HEK293 (cell line): Measurements from ENCODE around the gene HOXA4.
A peak's percentile ranks its signal among the peaks of the same experiment; 100 is the strongest.

Source experiments
- CTCF ChIA-PET: fragments of 350-600 bp; formaldehyde crosslinking; extraction: SDS; loops from one replicate; lab custom pipeline; 2021; ENCODE audit warnings: antibody characterized with exemption; lab: Yijun Ruan, JAX
- POLR2A ChIA-PET: fragments of 300-600 bp; formaldehyde crosslinking; extraction: SDS; loops from one replicate; lab custom pipeline; 2020; ENCODE audit warnings: antibody characterized with exemption, inconsistent platforms; lab: Yijun Ruan, JAX
- H3K27ac ChIP-seq: fragments of 200-500 bp; sonication (Bioruptor generic); 2 replicates; pipeline ENCODE4 v1.5.1; 2014; ENCODE audit warnings: low read depth, low read length, control low read depth, inconsistent platforms; ENCODE audit errors: extremely low read depth
- H3K36me3 ChIP-seq, 2 experiments: fragments of 200-500 bp in 1 of 2; sonication (Bioruptor generic) in 1 of 2; 1 replicate in 1 of 2; 2 replicates in 1 of 2; pipeline ENCODE4 v1.5.1; 2014 to 2017; ENCODE audit warnings: inconsistent platforms in 2 of 2, low read length in 2 of 2; ENCODE audit not compliant: control insufficient read depth in 2 of 2, insufficient read depth in 1 of 2
- H3K4me1 ChIP-seq: fragments of 200-500 bp; sonication (Bioruptor generic); 2 replicates; pipeline ENCODE4 v1.5.1; 2014; ENCODE audit warnings: mild to moderate bottlenecking, low read length, inconsistent platforms; ENCODE audit not compliant: control insufficient read depth, insufficient read depth
- H3K4me3 ChIP-seq: 2 replicates; pipeline ENCODE4 v1.5.1; 2011; ENCODE audit warnings: low read depth, mild to moderate bottlenecking, control low read depth, low read length, moderate library complexity
- H3K9me3 ChIP-seq: fragments of 200-500 bp; sonication (Bioruptor generic); 2 replicates; pipeline ENCODE4 v1.5.1; 2014; ENCODE audit warnings: low read depth, low read length, inconsistent platforms; ENCODE audit not compliant: control insufficient read depth, insufficient read depth
- GLIS1 ChIP-seq: fragments of 450-650 bp; formaldehyde crosslinking; IDR thresholded peaks from 2 replicates; pipeline ENCODE4 v1.5.1; 2016; ENCODE audit warnings: missing biosample characterization, missing genetic modification characterization
- HOXA7 ChIP-seq: sonication (generic); formaldehyde crosslinking; IDR thresholded peaks from 2 replicates; pipeline ENCODE4 v1.8.1; 2022; ENCODE audit warnings: missing genetic modification reagents, borderline replicate concordance
- KLF16 ChIP-seq: fragments of 450-650 bp; formaldehyde crosslinking; IDR thresholded peaks from 2 replicates; pipeline ENCODE4 v1.5.1; 2017; ENCODE audit warnings: missing biosample characterization, missing genetic modification characterization
- ZBTB7A ChIP-seq: fragments of 450-650 bp; formaldehyde crosslinking; IDR thresholded peaks from 2 replicates; pipeline ENCODE4 v1.5.1; 2016; ENCODE audit warnings: low read depth, missing biosample characterization, missing genetic modification characterization
- ZIC2 ChIP-seq: fragments of 450-650 bp; formaldehyde crosslinking; IDR thresholded peaks from 2 replicates; pipeline ENCODE4 v1.5.1; 2016; ENCODE audit warnings: missing biosample characterization, missing genetic modification characterization
- ZNF174 ChIP-seq: fragments of 450-650 bp; formaldehyde crosslinking; IDR thresholded peaks from 2 replicates; pipeline ENCODE4 v1.5.0; 2017; ENCODE audit warnings: missing biosample characterization, mild to moderate bottlenecking, missing genetic modification characterization
- ZNF391 ChIP-seq: fragments of 450-650 bp; formaldehyde crosslinking; IDR thresholded peaks from 2 replicates; pipeline ENCODE4 v1.5.1; 2016; ENCODE audit warnings: low read depth, missing biosample characterization, missing genetic modification characterization, borderline replicate concordance
- ZNF48 ChIP-seq: fragments of 450-650 bp; formaldehyde crosslinking; IDR thresholded peaks from 2 replicates; pipeline ENCODE4 v1.5.1; 2016; ENCODE audit warnings: missing biosample characterization, missing genetic modification characterization
- ZNF544 ChIP-seq: fragments of 450-650 bp; formaldehyde crosslinking; IDR thresholded peaks from 2 replicates; pipeline ENCODE4 v1.5.0; 2017; ENCODE audit warnings: missing biosample characterization, missing genetic modification characterization
- ZNF571 ChIP-seq: fragments of 450-650 bp; formaldehyde crosslinking; IDR thresholded peaks from 2 replicates; pipeline ENCODE4 v1.5.0; 2017; ENCODE audit warnings: missing biosample characterization, missing genetic modification characterization
- ZNF660 ChIP-seq: fragments of 450-650 bp; IDR thresholded peaks from 2 replicates; pipeline ENCODE4 v1.5.1; 2018; ENCODE audit warnings: missing biosample characterization, mild to moderate bottlenecking, missing genetic modification characterization
- ZNF777 ChIP-seq: fragments of 450-650 bp; formaldehyde crosslinking; IDR thresholded peaks from 2 replicates; pipeline ENCODE4 v1.5.1; 2017; ENCODE audit warnings: missing biosample characterization, missing genetic modification characterization, borderline replicate concordance
- ZNF791 ChIP-seq: fragments of 450-650 bp; formaldehyde crosslinking; IDR thresholded peaks from 2 replicates; pipeline ENCODE4 v1.5.1; 2016; ENCODE audit warnings: missing biosample characterization, missing genetic modification characterization
- TF ChIP-seq, protein P1 (sequence below): fragments of 450-650 bp; formaldehyde crosslinking; conservative IDR thresholded peaks from 2 replicates; pipeline ENCODE4 v1.5.1; 2016; ENCODE audit warnings: low read depth, missing biosample characterization, missing genetic modification characterization
- TF ChIP-seq, protein P2 (sequence below): fragments of 450-650 bp; formaldehyde crosslinking; IDR thresholded peaks from 2 replicates; pipeline ENCODE4 v1.5.1; 2017; ENCODE audit warnings: missing biosample characterization, missing genetic modification characterization
- TF ChIP-seq, protein P3 (sequence below): fragments of 450-650 bp; formaldehyde crosslinking; IDR thresholded peaks from 2 replicates; pipeline ENCODE4 v1.5.1; 2016; ENCODE audit warnings: missing biosample characterization, missing genetic modification characterization
- TF ChIP-seq, protein P4 (sequence below): fragments of 450-650 bp; formaldehyde crosslinking; optimal IDR thresholded peaks from 2 replicates; pipeline ENCODE3; 2016; ENCODE audit warnings: missing biosample characterization, mild to moderate bottlenecking, missing genetic modification characterization
- TF ChIP-seq, protein P5 (sequence below): fragments of 450-650 bp; formaldehyde crosslinking; IDR thresholded peaks from 2 replicates; pipeline ENCODE4 v1.5.1; 2016; ENCODE audit warnings: missing biosample characterization, missing genetic modification characterization
- TF ChIP-seq, protein P6 (sequence below): fragments of 450-650 bp; formaldehyde crosslinking; IDR thresholded peaks from 2 replicates; pipeline ENCODE4 v1.5.1; 2016; ENCODE audit warnings: missing biosample characterization, missing genetic modification characterization

HOXA4 gene

DNA sequence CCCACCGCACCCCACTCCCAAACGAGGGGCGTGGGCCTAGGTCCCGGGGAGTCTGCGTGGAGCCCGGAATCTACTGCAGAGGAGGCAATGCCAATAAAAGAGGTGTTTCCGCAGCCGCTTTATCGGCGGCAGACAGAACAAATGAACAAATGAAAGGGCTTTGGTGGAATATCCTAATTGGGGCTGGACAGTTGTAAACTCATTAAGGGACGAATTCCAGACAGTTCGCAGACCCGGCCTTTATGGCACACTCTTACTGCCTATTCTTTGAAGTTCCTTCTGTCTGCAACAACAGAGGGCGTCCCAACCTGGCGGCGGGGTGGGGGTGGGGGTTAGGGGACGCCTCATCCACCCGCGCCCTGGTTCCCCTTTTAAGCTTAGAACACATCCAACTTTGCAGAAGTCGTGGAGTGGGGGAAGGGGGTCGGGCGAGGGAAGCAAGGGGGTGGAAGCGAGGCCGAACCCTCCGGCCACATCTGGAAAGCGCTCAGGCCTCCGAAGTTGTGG lies 30.7 kb upstream of the HOXA4 start (continued):
- TF ChIP-seq ZNF174: no peak
- no peak for TF ChIP-seq ZNF544 (tag by site-specific recombination)
- no peak for TF ChIP-seq ZNF48 (tag by site-specific recombination)
- no peak for TF ChIP-seq ZNF777 (tag by site-specific recombination)
- TF ChIP-seq, protein P1, sequence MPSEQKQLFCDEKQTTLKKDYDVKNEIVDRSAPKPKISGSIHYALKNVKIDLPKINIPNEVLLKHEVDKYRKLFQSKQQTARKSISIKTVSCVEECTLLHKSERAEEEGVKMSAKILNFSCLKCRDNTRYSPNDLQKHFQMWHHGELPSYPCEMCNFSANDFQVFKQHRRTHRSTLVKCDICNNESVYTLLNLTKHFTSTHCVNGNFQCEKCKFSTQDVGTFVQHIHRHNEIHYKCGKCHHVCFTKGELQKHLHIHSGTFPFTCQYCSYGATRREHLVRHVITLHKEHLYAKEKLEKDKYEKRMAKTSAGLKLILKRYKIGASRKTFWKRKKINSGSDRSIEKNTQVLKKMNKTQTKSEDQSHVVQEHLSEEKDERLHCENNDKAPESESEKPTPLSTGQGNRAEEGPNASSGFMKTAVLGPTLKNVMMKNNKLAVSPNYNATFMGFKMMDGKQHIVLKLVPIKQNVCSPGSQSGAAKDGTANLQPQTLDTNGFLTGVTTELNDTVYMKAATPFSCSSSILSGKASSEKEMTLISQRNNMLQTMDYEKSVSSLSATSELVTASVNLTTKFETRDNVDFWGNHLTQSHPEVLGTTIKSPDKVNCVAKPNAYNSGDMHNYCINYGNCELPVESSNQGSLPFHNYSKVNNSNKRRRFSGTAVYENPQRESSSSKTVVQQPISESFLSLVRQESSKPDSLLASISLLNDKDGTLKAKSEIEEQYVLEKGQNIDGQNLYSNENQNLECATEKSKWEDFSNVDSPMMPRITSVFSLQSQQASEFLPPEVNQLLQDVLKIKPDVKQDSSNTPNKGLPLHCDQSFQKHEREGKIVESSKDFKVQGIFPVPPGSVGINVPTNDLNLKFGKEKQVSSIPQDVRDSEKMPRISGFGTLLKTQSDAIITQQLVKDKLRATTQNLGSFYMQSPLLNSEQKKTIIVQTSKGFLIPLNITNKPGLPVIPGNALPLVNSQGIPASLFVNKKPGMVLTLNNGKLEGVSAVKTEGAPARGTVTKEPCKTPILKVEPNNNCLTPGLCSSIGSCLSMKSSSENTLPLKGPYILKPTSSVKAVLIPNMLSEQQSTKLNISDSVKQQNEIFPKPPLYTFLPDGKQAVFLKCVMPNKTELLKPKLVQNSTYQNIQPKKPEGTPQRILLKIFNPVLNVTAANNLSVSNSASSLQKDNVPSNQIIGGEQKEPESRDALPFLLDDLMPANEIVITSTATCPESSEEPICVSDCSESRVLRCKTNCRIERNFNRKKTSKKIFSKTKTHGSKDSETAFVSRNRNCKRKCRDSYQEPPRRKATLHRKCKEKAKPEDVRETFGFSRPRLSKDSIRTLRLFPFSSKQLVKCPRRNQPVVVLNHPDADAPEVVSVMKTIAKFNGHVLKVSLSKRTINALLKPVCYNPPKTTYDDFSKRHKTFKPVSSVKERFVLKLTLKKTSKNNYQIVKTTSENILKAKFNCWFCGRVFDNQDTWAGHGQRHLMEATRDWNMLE (tag by site-specific recombination): 0 out of 2 replicates have a peak, but pooled peaks have one; percentile 18
- TF ChIP-seq, protein P2, sequence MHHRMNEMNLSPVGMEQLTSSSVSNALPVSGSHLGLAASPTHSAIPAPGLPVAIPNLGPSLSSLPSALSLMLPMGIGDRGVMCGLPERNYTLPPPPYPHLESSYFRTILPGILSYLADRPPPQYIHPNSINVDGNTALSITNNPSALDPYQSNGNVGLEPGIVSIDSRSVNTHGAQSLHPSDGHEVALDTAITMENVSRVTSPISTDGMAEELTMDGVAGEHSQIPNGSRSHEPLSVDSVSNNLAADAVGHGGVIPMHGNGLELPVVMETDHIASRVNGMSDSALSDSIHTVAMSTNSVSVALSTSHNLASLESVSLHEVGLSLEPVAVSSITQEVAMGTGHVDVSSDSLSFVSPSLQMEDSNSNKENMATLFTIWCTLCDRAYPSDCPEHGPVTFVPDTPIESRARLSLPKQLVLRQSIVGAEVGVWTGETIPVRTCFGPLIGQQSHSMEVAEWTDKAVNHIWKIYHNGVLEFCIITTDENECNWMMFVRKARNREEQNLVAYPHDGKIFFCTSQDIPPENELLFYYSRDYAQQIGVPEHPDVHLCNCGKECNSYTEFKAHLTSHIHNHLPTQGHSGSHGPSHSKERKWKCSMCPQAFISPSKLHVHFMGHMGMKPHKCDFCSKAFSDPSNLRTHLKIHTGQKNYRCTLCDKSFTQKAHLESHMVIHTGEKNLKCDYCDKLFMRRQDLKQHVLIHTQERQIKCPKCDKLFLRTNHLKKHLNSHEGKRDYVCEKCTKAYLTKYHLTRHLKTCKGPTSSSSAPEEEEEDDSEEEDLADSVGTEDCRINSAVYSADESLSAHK (tag by site-specific recombination): peak; percentile 59
- TF ChIP-seq GLIS1 (tag by site-specific recombination): 0 out of 2 replicates have a peak, but pooled peaks have one; percentile 6
- no peak for TF ChIP-seq HOXA7

DNA sequence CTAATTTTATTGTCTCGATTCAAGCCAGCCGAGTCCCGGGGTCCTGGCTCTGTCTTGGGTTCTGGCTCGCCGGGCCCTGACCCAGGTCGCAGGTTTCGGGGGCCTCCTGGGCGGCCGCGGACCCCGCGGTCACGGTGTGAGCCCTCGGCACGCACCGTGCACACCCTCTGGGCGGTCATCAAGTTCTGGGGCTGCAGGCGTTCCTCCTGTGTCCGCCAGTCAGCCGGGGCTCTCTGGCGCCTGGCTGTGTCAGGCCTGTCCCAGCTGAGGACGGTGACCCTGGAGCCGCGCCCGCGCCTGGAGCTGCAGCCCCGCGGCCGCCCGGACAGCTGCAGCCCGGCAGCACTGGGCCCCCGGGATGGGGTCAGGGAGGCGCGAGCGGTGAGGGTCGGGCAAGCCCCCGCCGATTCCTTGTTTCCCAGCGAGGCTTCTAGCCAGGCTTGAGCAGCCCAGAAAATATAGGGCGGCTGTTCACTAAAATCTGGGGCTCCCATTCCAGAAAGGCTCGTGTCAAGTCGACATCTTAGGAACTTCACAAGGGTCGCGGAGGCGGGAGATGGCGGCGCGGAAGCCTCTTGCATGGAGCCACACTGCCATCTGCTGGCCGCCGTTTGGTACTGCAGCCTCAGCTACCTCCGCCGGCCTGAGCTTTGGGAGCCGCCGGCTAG lies 30.1 kb upstream of the HOXA4 start:
- H3K27ac ChIP-seq: peak overlapping the region; percentile 100
- ChIA-PET POLR2A (interaction anchor here (0.9 to 4.1 kb wide), 16 partner anchors 9 to 1268 kb away, joined by 3 to 42 read pairs (median 6); partner anchors contain the start of genes HOXA11, HOXA3, HOXA4 and HOXA5), CTCF (interaction anchor here (0.5 to 3.7 kb wide), 24 partner anchors 9 to 1764 kb away, joined by 3 to 50 read pairs (median 4); partner anchors contain the start of genes HOXA5 and HOXA6)
- H3K36me3 ChIP-seq: peaks cover 18 to 25% of the 10 kb centered on the region in 2 experiments
- H3K9me3 ChIP-seq: no peaks in the 10 kb centered on the region
- peak overlapping the region; percentile 46 for H3K4me3 ChIP-seq
- H3K4me1 ChIP-seq: peaks cover 12% of the 10 kb centered on the region
- TF ChIP-seq GLIS1 (tag by site-specific recombination) (peak; percentile 20; the same call in 1 of the 2 replicates), ZNF660 (tag by site-specific recombination) (peak; percentile 24; the same call in 1 of the 2 replicates), ZIC2 (tag by site-specific recombination) (peak; percentile 20; the same call in 1 of the 2 replicates), KLF16 (tag by site-specific recombination) (0 out of 2 replicates have a peak, but pooled peaks have one; percentile 47), ZNF391 (tag by site-specific recombination) (peak; percentile 69; the same call in 1 of the 2 replicates), ZNF571 (tag by site-specific recombination) (no peak), ZBTB7A (tag by site-specific recombination) (0 out of 2 replicates have a peak, but pooled peaks have one; percentile 59), ZNF791 (tag by site-specific recombination) (no peak)
- TF ChIP-seq, protein P3, sequence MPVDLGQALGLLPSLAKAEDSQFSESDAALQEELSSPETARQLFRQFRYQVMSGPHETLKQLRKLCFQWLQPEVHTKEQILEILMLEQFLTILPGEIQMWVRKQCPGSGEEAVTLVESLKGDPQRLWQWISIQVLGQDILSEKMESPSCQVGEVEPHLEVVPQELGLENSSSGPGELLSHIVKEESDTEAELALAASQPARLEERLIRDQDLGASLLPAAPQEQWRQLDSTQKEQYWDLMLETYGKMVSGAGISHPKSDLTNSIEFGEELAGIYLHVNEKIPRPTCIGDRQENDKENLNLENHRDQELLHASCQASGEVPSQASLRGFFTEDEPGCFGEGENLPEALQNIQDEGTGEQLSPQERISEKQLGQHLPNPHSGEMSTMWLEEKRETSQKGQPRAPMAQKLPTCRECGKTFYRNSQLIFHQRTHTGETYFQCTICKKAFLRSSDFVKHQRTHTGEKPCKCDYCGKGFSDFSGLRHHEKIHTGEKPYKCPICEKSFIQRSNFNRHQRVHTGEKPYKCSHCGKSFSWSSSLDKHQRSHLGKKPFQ (tag by site-specific recombination): peak; percentile 31; the same call in 1 of the 2 replicates
- TF ChIP-seq, protein P4, sequence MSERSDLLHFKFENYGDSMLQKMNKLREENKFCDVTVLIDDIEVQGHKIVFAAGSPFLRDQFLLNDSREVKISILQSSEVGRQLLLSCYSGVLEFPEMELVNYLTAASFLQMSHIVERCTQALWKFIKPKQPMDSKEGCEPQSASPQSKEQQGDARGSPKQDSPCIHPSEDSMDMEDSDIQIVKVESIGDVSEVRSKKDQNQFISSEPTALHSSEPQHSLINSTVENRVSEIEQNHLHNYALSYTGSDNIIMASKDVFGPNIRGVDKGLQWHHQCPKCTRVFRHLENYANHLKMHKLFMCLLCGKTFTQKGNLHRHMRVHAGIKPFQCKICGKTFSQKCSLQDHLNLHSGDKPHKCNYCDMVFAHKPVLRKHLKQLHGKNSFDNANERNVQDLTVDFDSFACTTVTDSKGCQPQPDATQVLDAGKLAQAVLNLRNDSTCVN (tag by site-specific recombination): peak; percentile 77
- TF ChIP-seq, protein P5, sequence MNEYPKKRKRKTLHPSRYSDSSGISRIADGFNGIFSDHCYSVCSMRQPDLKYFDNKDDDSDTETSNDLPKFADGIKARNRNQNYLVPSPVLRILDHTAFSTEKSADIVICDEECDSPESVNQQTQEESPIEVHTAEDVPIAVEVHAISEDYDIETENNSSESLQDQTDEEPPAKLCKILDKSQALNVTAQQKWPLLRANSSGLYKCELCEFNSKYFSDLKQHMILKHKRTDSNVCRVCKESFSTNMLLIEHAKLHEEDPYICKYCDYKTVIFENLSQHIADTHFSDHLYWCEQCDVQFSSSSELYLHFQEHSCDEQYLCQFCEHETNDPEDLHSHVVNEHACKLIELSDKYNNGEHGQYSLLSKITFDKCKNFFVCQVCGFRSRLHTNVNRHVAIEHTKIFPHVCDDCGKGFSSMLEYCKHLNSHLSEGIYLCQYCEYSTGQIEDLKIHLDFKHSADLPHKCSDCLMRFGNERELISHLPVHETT (tag by site-specific recombination): peak; percentile 41; the same call in 1 of the 2 replicates
- TF ChIP-seq, protein P6, sequence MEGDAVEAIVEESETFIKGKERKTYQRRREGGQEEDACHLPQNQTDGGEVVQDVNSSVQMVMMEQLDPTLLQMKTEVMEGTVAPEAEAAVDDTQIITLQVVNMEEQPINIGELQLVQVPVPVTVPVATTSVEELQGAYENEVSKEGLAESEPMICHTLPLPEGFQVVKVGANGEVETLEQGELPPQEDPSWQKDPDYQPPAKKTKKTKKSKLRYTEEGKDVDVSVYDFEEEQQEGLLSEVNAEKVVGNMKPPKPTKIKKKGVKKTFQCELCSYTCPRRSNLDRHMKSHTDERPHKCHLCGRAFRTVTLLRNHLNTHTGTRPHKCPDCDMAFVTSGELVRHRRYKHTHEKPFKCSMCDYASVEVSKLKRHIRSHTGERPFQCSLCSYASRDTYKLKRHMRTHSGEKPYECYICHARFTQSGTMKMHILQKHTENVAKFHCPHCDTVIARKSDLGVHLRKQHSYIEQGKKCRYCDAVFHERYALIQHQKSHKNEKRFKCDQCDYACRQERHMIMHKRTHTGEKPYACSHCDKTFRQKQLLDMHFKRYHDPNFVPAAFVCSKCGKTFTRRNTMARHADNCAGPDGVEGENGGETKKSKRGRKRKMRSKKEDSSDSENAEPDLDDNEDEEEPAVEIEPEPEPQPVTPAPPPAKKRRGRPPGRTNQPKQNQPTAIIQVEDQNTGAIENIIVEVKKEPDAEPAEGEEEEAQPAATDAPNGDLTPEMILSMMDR (tag by site-specific recombination): peak; percentile 88
